H9 (cell line): ENCODE results near the gene VPS18. TPM values are rescaled to one million over a fixed set of nuclear protein-coding genes. Genes with fewer than 3 reads are reported as not detected.
A peak's percentile ranks its signal among the peaks of the same experiment; 100 is the strongest.

ENCODE experiments used
- DNase-seq: peaks from one replicate; pipeline ENCODE4 v3.0.0-alpha.2; 2017
- H2AFZ ChIP-seq: one replicate; pipeline ENCODE4 v1.6.1; 2013; ENCODE audit warnings: mild to moderate bottlenecking, low read length, control low read depth, moderate library complexity
- H2AK5ac ChIP-seq: 2 replicates; pipeline ENCODE4 v1.6.1; 2013; ENCODE audit warnings: low read length, control low read depth, mixed read lengths; ENCODE audit not compliant: insufficient read length
- H2BK120ac ChIP-seq: one replicate; pipeline ENCODE4 v1.6.1; 2013; ENCODE audit warnings: low read depth, mild to moderate bottlenecking, low read length, control low read depth, inconsistent platforms; ENCODE audit not compliant: poor library complexity, severe bottlenecking
- H2BK12ac ChIP-seq: 2 replicates; pipeline ENCODE4 v1.6.1; 2013; ENCODE audit warnings: low read length, control low read depth, mixed read lengths, low read depth; ENCODE audit not compliant: insufficient read length
- H2BK15ac ChIP-seq: 2 replicates; pipeline ENCODE4 v1.6.1; 2013; ENCODE audit warnings: low read depth, low read length, control low read depth
- H2BK20ac ChIP-seq: one replicate; pipeline ENCODE4 v1.6.1; 2013; ENCODE audit warnings: low read depth, mild to moderate bottlenecking, low read length, control low read depth, inconsistent platforms; ENCODE audit not compliant: poor library complexity, severe bottlenecking
- H2BK5ac ChIP-seq: 2 replicates; pipeline ENCODE4 v1.6.1; 2013; ENCODE audit warnings: low read length, control low read depth, mixed read lengths; ENCODE audit not compliant: insufficient read length
- H3K14ac ChIP-seq: 2 replicates; pipeline ENCODE4 v1.6.1; 2013; ENCODE audit warnings: low read length, control low read depth; ENCODE audit not compliant: insufficient read depth
- H3K18ac ChIP-seq: 2 replicates; pipeline ENCODE4 v1.6.1; 2013; ENCODE audit warnings: low read depth, mild to moderate bottlenecking, mixed read lengths, low read length, control low read depth; ENCODE audit not compliant: insufficient read length
- H3K23ac ChIP-seq: 2 replicates; pipeline ENCODE4 v1.6.1; 2013; ENCODE audit warnings: low read length, control low read depth, mixed read lengths, low read depth; ENCODE audit not compliant: insufficient read length
- H3K23me2 ChIP-seq: 2 replicates; pipeline ENCODE4 v1.6.1; 2013; ENCODE audit warnings: low read depth, mild to moderate bottlenecking, mixed read lengths, low read length, control low read depth; ENCODE audit not compliant: insufficient read length, poor library complexity, severe bottlenecking
- H3K27ac ChIP-seq: 2 replicates; pipeline ENCODE4 v1.5.1; 2013; ENCODE audit warnings: low read length, control low read depth, mixed read lengths, low read depth; ENCODE audit not compliant: insufficient read length
- H3K27me3 ChIP-seq: 2 replicates; pipeline ENCODE4 v1.6.1; 2013; ENCODE audit warnings: low read length, control low read depth, inconsistent platforms; ENCODE audit not compliant: insufficient read depth
- H3K4ac ChIP-seq: 2 replicates; pipeline ENCODE4 v1.6.1; 2013; ENCODE audit warnings: low read depth, mild to moderate bottlenecking, control low read depth, inconsistent platforms, low read length, moderate library complexity
- H3K4me1 ChIP-seq: 2 replicates; pipeline ENCODE4 v1.6.1; 2013; ENCODE audit warnings: low read length, control low read depth, inconsistent platforms; ENCODE audit not compliant: insufficient read depth
- H3K4me2 ChIP-seq: 2 replicates; pipeline ENCODE4 v1.6.1; 2013; ENCODE audit warnings: low read length, control low read depth, mixed read lengths; ENCODE audit not compliant: insufficient read length, insufficient read depth
- H3K56ac ChIP-seq: 2 replicates; pipeline ENCODE4 v1.6.1; 2013; ENCODE audit warnings: low read depth, mild to moderate bottlenecking, mixed read lengths, low read length, control low read depth; ENCODE audit not compliant: insufficient read length
- H3K79me1 ChIP-seq: 2 replicates; pipeline ENCODE4 v1.6.1; 2013; ENCODE audit warnings: low read depth, mild to moderate bottlenecking, moderate library complexity, low read length, control low read depth, inconsistent platforms; ENCODE audit not compliant: insufficient read depth, poor library complexity, severe bottlenecking
- H3K79me2 ChIP-seq: 2 replicates; pipeline ENCODE4 v1.6.1; 2013; ENCODE audit warnings: low read length, control low read depth, inconsistent platforms; ENCODE audit not compliant: insufficient read depth
- H3K9ac ChIP-seq: 2 replicates; pipeline ENCODE4 v1.6.1; 2013; ENCODE audit warnings: low read length, control low read depth, mixed read lengths; ENCODE audit not compliant: insufficient read length; ENCODE audit errors: extremely low read depth
- H3K9me3 ChIP-seq: one replicate; pipeline ENCODE4 v1.6.1; 2013; ENCODE audit warnings: low read depth, low read length, inconsistent platforms; ENCODE audit not compliant: control insufficient read depth
- H3T11ph ChIP-seq: one replicate; pipeline ENCODE4 v1.6.1; 2013; ENCODE audit warnings: mild to moderate bottlenecking, low read length, control low read depth, inconsistent platforms
- H4K20me1 ChIP-seq: one replicate; pipeline ENCODE4 v1.6.1; 2013; ENCODE audit not compliant: control insufficient read depth, insufficient read length, insufficient read depth
- H4K5ac ChIP-seq: 2 replicates; pipeline ENCODE4 v1.6.1; 2013; ENCODE audit warnings: low read depth, mild to moderate bottlenecking, mixed read lengths, low read length, control low read depth; ENCODE audit not compliant: insufficient read length
- H4K8ac ChIP-seq: replicated peaks from 2 replicates; pipeline ENCODE4 v1.6.1; 2013; ENCODE audit warnings: low read length, control low read depth, mixed read lengths, low read depth; ENCODE audit not compliant: insufficient read length
- H4K91ac ChIP-seq: 2 replicates; pipeline ENCODE4 v1.6.1; 2013; ENCODE audit warnings: low read depth, mild to moderate bottlenecking, moderate library complexity, mixed read lengths, low read length, control low read depth; ENCODE audit not compliant: insufficient read length
- H3K27ac Mint-ChIP-seq, 3 experiments: 2 replicates in 2 of 3; 3 replicates in 1 of 3; pipeline ENCODE4 v1.8.0; 2020 to 2021; ENCODE audit warnings: mixed read lengths in 3 of 3, mild to moderate bottlenecking in 1 of 3, moderate library complexity in 1 of 3
- H3K27me3 Mint-ChIP-seq: 2 replicates; pipeline ENCODE4 v1.8.0; 2021; ENCODE audit warnings: low read depth, mild to moderate bottlenecking, moderate library complexity, mixed read lengths
- H3K36me3 Mint-ChIP-seq, 3 experiments: 2 replicates in 2 of 3; 3 replicates in 1 of 3; pipeline ENCODE4 v1.8.0; 2020 to 2021; ENCODE audit warnings: low read depth in 3 of 3, mixed read lengths in 3 of 3; ENCODE audit not compliant: insufficient read depth in 1 of 3
- H3K4me1 Mint-ChIP-seq, 2 experiments: 2 replicates each; pipeline ENCODE4 v1.8.0; 2020; ENCODE audit warnings: mixed read lengths in 2 of 2
- H3K4me3 Mint-ChIP-seq, 2 experiments: 2 replicates in 1 of 2; 3 replicates in 1 of 2; pipeline ENCODE4 v1.8.0; 2020 to 2021; ENCODE audit warnings: mild to moderate bottlenecking in 2 of 2, mixed read lengths in 2 of 2, moderate library complexity in 1 of 2
- H3K9me3 Mint-ChIP-seq, 2 experiments: 2 replicates in 1 of 2; 3 replicates in 1 of 2; pipeline ENCODE4 v1.8.0; 2020; ENCODE audit warnings: mild to moderate bottlenecking in 2 of 2, mixed read lengths in 2 of 2, moderate library complexity in 1 of 2
- WGBS: extraction: QIAGEN DNeasy Blood & Tissue Kit; methylation state at CpG from one replicate; pipeline ENCODE4 v1.1.7; 2013; ENCODE audit warnings: missing lambda C conversion rate, low lambda C conversion rate, mixed read lengths; ENCODE audit not compliant: insufficient read length; ENCODE audit errors: extremely low coverage; 5-methylcytosine and 5-hydroxymethylcytosine counted together
- total RNA-seq: library from RNA; stranded (reverse); gene quantifications from 2 replicates; pipeline ENCODE4 v1.2.1, GENCODE V29; 2021
- TF ChIP-seq, protein P1 (sequence below): fragments of 200-600 bp; sonication (generic); conservative IDR thresholded peaks from 3 replicates; pipeline ENCODE4 v1.8.0; 2021; ENCODE audit warnings: antibody characterized with exemption, mild to moderate bottlenecking

VPS18 gene
- total RNA-seq, 1 experiment from 2014 or later, result 45.0 TPM

DNA sequence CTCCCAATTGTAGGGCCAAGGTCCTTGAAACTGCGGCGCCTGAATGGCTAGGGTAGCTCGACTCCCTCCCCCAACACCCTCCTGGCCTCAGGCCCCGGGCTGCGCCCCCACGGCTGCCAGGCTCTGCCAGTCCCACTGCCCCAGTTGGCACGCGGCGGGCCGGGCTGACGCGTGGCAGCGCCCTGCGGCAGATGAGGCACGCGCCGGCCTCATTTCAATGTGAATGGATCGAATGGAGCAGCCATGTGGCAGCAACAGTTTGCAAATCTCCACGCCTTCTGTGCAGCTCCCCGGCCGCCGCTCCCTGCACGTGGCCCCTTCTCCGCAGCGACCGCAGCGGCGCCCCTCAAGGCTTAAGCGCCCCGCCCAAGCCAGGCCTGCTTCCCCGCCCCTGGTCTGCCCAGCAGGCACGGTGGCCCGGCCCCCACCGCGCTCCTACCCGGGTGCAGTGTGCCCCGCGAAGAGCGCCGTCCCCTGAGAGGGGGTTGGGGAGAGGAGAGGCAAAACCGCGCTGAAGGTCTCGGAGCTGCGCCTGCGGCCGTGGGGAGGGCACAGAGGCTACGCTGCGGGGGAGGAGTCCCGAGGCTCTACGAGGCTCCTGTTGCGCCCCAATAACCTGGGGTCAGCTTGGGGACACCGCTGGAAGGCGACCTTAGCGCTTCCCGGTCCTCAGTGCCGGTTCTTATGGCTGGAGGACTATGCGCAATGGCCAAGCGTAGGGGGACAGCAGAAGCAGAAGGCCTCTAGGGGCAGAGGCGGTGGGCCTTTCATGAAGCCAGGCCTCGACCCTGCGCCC lies 31.8 kb downstream of the VPS18 start:
- peak overlapping the region; percentile 33 to 87 for H3K4me3 Mint-ChIP-seq
- Histone ChIP-seq H2BK15ac (no peak overlapping the region), H3K23me2 (peaks cover 35% of the 10 kb centered on the region), H2AFZ (no peak overlapping the region), H4K20me1 (no peaks in the 10 kb centered on the region), H3K23ac (no peak overlapping the region), H3K9ac (no peak overlapping the region), H3K79me2 (no peaks in the 10 kb centered on the region), H2BK5ac (no peak overlapping the region), H2AK5ac (no peak overlapping the region), H2BK120ac (no peak overlapping the region), H3K4me2 (peak overlapping the region; percentile 68), H3K56ac (no peak overlapping the region), H4K8ac (no peak overlapping the region), H3K18ac (no peak overlapping the region), H4K5ac (no peak overlapping the region), H3K4me1 (peaks cover 3% of the 10 kb centered on the region; the same call in 1 of the 2 replicates), H4K91ac (no peak overlapping the region), H2BK20ac (no peak overlapping the region), H3K79me1 (no peaks in the 10 kb centered on the region), H3T11ph (no peak overlapping the region), H2BK12ac (no peak overlapping the region), H3K27me3 (peaks cover 59% of the 10 kb centered on the region), H3K27ac (no peak overlapping the region), H3K14ac (no peak overlapping the region; the same call in 1 of the 2 replicates), H3K4ac (no peak overlapping the region), H3K9me3 (no peaks in the 10 kb centered on the region)
- H3K4me1 Mint-ChIP-seq, result peaks cover 28 to 32% of the 10 kb centered on the region in 2 experiments
- peaks cover 100% of the 10 kb centered on the region for H3K27me3 Mint-ChIP-seq
- H3K27ac Mint-ChIP-seq, result no peak overlapping the region
- no CpG with 5 or more reads among the region's 61 CpGs for WGBS
- no peaks in the 10 kb centered on the region; a peak in 1 of 7 replicates for H3K36me3 Mint-ChIP-seq
- H3K9me3 Mint-ChIP-seq, result peaks cover 3% of the 10 kb centered on the region in 2 experiments; a peak in 4 of 5 replicates
- DNase-seq, result peak; percentile 70
- TF ChIP-seq, protein P1, sequence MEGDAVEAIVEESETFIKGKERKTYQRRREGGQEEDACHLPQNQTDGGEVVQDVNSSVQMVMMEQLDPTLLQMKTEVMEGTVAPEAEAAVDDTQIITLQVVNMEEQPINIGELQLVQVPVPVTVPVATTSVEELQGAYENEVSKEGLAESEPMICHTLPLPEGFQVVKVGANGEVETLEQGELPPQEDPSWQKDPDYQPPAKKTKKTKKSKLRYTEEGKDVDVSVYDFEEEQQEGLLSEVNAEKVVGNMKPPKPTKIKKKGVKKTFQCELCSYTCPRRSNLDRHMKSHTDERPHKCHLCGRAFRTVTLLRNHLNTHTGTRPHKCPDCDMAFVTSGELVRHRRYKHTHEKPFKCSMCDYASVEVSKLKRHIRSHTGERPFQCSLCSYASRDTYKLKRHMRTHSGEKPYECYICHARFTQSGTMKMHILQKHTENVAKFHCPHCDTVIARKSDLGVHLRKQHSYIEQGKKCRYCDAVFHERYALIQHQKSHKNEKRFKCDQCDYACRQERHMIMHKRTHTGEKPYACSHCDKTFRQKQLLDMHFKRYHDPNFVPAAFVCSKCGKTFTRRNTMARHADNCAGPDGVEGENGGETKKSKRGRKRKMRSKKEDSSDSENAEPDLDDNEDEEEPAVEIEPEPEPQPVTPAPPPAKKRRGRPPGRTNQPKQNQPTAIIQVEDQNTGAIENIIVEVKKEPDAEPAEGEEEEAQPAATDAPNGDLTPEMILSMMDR, result 0 out of 3 replicates have a peak, but pooled peaks have one; percentile 11
